ENCODE results near the gene ALG12. TPM values are rescaled to one million over a fixed set of nuclear protein-coding genes. Genes with fewer than 3 reads are reported as not detected.

The ALG12 gene
- total and polyA plus RNA-seq, 2 experiments from 2014 or later = 18.7 to 23.3 TPM

GRCh38 chr22:49869845-49870712, 48.2 kb downstream of the ALG12 start (continued):
- TF ChIP-seq ZNF462 (CRISPR knock-in tag; IDR thresholded peaks at IDR 0.05) (no peak), REST (IDR thresholded peaks at IDR 0.05; ENCODE audit: unreplicated experiment) (no peak)

All from GM23338 (cell line).